ENCODE data around the gene RSPH6A. TPM values are rescaled to one million over a fixed set of nuclear protein-coding genes. Genes with fewer than 3 reads are reported as not detected.

The RSPH6A gene
- total and polyA plus RNA-seq, 10 of the 15 experiments (the other 5 are each of a cell fraction or from before 2014, with no cell fraction given), result 0.03 to 0.41 (median 0.22) TPM; not detected in 4

DNA sequence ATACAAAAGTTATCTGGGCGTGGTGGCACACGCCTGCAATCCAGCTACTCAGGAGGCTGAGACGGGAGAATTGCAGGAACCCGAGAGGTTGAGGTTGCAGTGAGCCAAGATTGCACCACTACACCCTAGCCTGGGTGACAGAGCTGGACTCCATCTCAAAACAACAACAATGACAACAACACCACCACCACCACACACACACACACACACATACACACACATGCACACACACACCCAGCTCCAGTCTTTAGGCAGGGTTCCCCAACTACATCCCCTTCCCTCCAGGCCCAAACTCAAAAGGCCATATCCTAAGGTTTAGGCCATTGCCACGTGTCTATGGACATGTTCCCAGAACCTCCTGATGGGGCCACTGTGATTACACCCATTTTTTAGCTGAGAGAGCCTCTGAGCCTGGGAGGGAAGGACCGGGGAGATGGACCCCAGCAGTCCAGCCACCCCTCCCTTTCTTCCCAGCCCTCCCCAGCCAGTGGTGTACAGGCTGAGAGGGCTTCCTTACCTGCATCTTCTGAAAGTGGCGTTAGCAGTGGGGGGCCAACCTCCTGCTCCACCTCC lies 13.4 kb downstream of the RSPH6A start:
- intact Hi-C loops (cut with micrococcal nuclease; ENCODE audit: unreplicated experiment) (no loop called here), in situ Hi-C loops (cut with MboI) (no loop called here)
- Histone ChIP-seq H3K9me3 (replicated peaks; ENCODE audit: control insufficient read depth, insufficient read depth, low read length) (no peaks in the 10 kb centered on the region), H3K4me1 (ENCODE audit: control insufficient read depth, insufficient read depth, low read length) (peaks cover 8% of the 10 kb centered on the region), H3K36me3 (ENCODE audit: control insufficient read depth in 2 of 2, insufficient read depth in 2 of 2, low read length in 1 of 2) (no peaks in the 10 kb centered on the region), H3K79me2 (ENCODE audit: control insufficient read depth, insufficient read depth, low read length) (no peaks in the 10 kb centered on the region), H3K4me2 (ENCODE audit: control insufficient read depth, insufficient read depth) (no peak overlapping the region), H3K9ac (ENCODE audit: control insufficient read depth, insufficient read depth, low read length) (no peak overlapping the region), H2AFZ (ENCODE audit: control insufficient read depth, low read depth, low read length) (no peak overlapping the region), H4K20me1 (ENCODE audit: control insufficient read depth, insufficient read depth) (no peaks in the 10 kb centered on the region), H3K27me3 (replicated peaks in 1 of 2; ENCODE audit: control insufficient read depth in 2 of 2, insufficient read depth in 2 of 2, low read length in 1 of 2) (no peaks in the 10 kb centered on the region), H3K4me3 (no peak overlapping the region), H3K27ac (ENCODE audit: control insufficient read depth, insufficient read depth) (no peak overlapping the region)
- POLR2A ChIA-PET, result interaction anchor here (0.6 to 0.9 kb wide), 3 partner anchors 33 to 117 kb away, joined by 3 to 4 read pairs (median 3); partner anchors contain the start of gene SIX5
- WGBS (ENCODE audit: insufficient coverage, insufficient replicate concordance, low lambda C conversion rate, missing lambda C conversion rate), result 79% methylated on average over 7 of the region's 7 CpGs
- FAIRE-seq (no peak), ATAC-seq (no peak), DNase-seq (ENCODE audit: low read depth, low spot score) (no peak)
- no peak for TF ChIP-seq NBN (IDR thresholded peaks at IDR 0.05)
- no peak for TF ChIP-seq TARDBP (IDR thresholded peaks at IDR 0.05; ENCODE audit: borderline replicate concordance)
- TF ChIP-seq, protein P1, sequence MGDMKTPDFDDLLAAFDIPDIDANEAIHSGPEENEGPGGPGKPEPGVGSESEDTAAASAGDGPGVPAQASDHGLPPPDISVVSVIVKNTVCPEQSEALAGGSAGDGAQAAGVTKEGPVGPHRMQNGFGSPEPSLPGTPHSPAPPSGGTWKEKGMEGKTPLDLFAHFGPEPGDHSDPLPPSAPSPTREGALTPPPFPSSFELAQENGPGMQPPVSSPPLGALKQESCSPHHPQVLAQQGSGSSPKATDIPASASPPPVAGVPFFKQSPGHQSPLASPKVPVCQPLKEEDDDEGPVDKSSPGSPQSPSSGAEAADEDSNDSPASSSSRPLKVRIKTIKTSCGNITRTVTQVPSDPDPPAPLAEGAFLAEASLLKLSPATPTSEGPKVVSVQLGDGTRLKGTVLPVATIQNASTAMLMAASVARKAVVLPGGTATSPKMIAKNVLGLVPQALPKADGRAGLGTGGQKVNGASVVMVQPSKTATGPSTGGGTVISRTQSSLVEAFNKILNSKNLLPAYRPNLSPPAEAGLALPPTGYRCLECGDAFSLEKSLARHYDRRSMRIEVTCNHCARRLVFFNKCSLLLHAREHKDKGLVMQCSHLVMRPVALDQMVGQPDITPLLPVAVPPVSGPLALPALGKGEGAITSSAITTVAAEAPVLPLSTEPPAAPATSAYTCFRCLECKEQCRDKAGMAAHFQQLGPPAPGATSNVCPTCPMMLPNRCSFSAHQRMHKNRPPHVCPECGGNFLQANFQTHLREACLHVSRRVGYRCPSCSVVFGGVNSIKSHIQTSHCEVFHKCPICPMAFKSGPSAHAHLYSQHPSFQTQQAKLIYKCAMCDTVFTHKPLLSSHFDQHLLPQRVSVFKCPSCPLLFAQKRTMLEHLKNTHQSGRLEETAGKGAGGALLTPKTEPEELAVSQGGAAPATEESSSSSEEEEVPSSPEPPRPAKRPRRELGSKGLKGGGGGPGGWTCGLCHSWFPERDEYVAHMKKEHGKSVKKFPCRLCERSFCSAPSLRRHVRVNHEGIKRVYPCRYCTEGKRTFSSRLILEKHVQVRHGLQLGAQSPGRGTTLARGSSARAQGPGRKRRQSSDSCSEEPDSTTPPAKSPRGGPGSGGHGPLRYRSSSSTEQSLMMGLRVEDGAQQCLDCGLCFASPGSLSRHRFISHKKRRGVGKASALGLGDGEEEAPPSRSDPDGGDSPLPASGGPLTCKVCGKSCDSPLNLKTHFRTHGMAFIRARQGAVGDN (IDR thresholded peaks at IDR 0.05), result no peak
- TF ChIP-seq RAD51 (IDR thresholded peaks at IDR 0.05), result no peak
- TF ChIP-seq SMARCA5 (IDR thresholded peaks at IDR 0.05), result no peak
- TF ChIP-seq BHLHE40 (IDR thresholded peaks at IDR 0.05; ENCODE audit: borderline replicate concordance in 1 of 2, low read depth in 2 of 2, low read length in 1 of 2), result no peak
- no peak for TF ChIP-seq SUPT20H (IDR thresholded peaks at IDR 0.05; ENCODE audit: borderline replicate concordance, control insufficient read depth, low read depth, low read length)
- RAD21 ChIA-PET (ENCODE audit: unreplicated experiment), result interaction anchor here (1.6 to 4.8 kb wide), 2 partner anchors 9 to 32 kb away, joined by 3 to 63 read pairs; partner anchors contain the start of gene SIX5
- BruUV-seq (replicated peaks), result no TSS peak
- CTCF ChIA-PET, result interaction anchor here (1.0 to 8.1 kb wide), 3 partner anchors 15 to 68 kb away, joined by 3 to 110 read pairs (median 7); partner anchors contain the start of gene SIX5
- SMC1A ChIA-PET (ENCODE audit: uncharacterized antibody, unreplicated experiment), result no interaction called here
